HEK293 (cell line): ENCODE measurements around the gene MVD.

ENCODE experiments used
- CTCF ChIA-PET: fragments of 350-600 bp; formaldehyde crosslinking; extraction: SDS; loops from one replicate; lab custom pipeline; 2021; ENCODE audit warnings: antibody characterized with exemption; lab: Yijun Ruan, JAX
- POLR2A ChIA-PET: fragments of 300-600 bp; formaldehyde crosslinking; extraction: SDS; loops from one replicate; lab custom pipeline; 2020; ENCODE audit warnings: antibody characterized with exemption, inconsistent platforms; lab: Yijun Ruan, JAX
- H3K27ac ChIP-seq: fragments of 200-500 bp; sonication (Bioruptor generic); 2 replicates; pipeline ENCODE4 v1.5.1; 2014; ENCODE audit warnings: low read depth, low read length, control low read depth, inconsistent platforms; ENCODE audit errors: extremely low read depth
- H3K36me3 ChIP-seq, 2 experiments: fragments of 200-500 bp in 1 of 2; sonication (Bioruptor generic) in 1 of 2; 1 replicate in 1 of 2; 2 replicates in 1 of 2; pipeline ENCODE4 v1.5.1; 2014 to 2017; ENCODE audit warnings: inconsistent platforms in 2 of 2, low read length in 2 of 2; ENCODE audit not compliant: control insufficient read depth in 2 of 2, insufficient read depth in 1 of 2
- H3K4me1 ChIP-seq: fragments of 200-500 bp; sonication (Bioruptor generic); 2 replicates; pipeline ENCODE4 v1.5.1; 2014; ENCODE audit warnings: mild to moderate bottlenecking, low read length, inconsistent platforms; ENCODE audit not compliant: control insufficient read depth, insufficient read depth
- H3K4me3 ChIP-seq: 2 replicates; pipeline ENCODE4 v1.5.1; 2011; ENCODE audit warnings: low read depth, mild to moderate bottlenecking, control low read depth, low read length, moderate library complexity
- H3K9me3 ChIP-seq: fragments of 200-500 bp; sonication (Bioruptor generic); 2 replicates; pipeline ENCODE4 v1.5.1; 2014; ENCODE audit warnings: low read depth, low read length, inconsistent platforms; ENCODE audit not compliant: control insufficient read depth, insufficient read depth
- BCL11A ChIP-seq: fragments of 450-650 bp; formaldehyde crosslinking; IDR thresholded peaks from 2 replicates; pipeline ENCODE4 v1.5.1; 2016; ENCODE audit warnings: low read depth, missing biosample characterization, missing genetic modification characterization
- GLIS1 ChIP-seq: fragments of 450-650 bp; formaldehyde crosslinking; IDR thresholded peaks from 2 replicates; pipeline ENCODE4 v1.5.1; 2016; ENCODE audit warnings: missing biosample characterization, missing genetic modification characterization
- GLIS2 ChIP-seq: fragments of 450-650 bp; formaldehyde crosslinking; IDR thresholded peaks from 2 replicates; pipeline ENCODE4 v1.5.1; 2016; ENCODE audit warnings: missing biosample characterization, missing genetic modification characterization
- HOXD13 ChIP-seq: sonication (generic); formaldehyde crosslinking; IDR thresholded peaks from 2 replicates; pipeline ENCODE4 v1.8.0; 2022; ENCODE audit warnings: missing genetic modification reagents, borderline replicate concordance
- KLF1 ChIP-seq: fragments of 450-650 bp; formaldehyde crosslinking; IDR thresholded peaks from 2 replicates; pipeline ENCODE4 v1.5.1; 2016; ENCODE audit warnings: missing biosample characterization, missing genetic modification characterization
- KLF17 ChIP-seq: fragments of 450-650 bp; formaldehyde crosslinking; IDR thresholded peaks from 2 replicates; pipeline ENCODE4 v1.5.1; 2016; ENCODE audit warnings: missing biosample characterization, missing genetic modification characterization
- KLF9 ChIP-seq: fragments of 450-650 bp; formaldehyde crosslinking; IDR thresholded peaks from 2 replicates; pipeline ENCODE4 v1.5.1; 2016; ENCODE audit warnings: missing biosample characterization, missing genetic modification characterization, low read depth
- PRDM1 ChIP-seq: fragments of 450-650 bp; formaldehyde crosslinking; IDR thresholded peaks from 2 replicates; pipeline ENCODE4; 2016; ENCODE audit warnings: missing biosample characterization, missing genetic modification characterization
- SP2 ChIP-seq: fragments of 450-650 bp; formaldehyde crosslinking; IDR thresholded peaks from 2 replicates; pipeline ENCODE4 v1.5.1; 2016; ENCODE audit warnings: missing biosample characterization, missing genetic modification characterization
- SP3 ChIP-seq: fragments of 450-650 bp; formaldehyde crosslinking; IDR thresholded peaks from 2 replicates; pipeline ENCODE4 v1.5.1; 2016; ENCODE audit warnings: missing biosample characterization, missing genetic modification characterization
- TRIM28 ChIP-seq: IDR thresholded peaks from 2 replicates; pipeline ENCODE4 v1.6.1; 2011; ENCODE audit warnings: low read length, control low read depth, borderline replicate concordance
- ZBTB1 ChIP-seq: fragments of 450-650 bp; formaldehyde crosslinking; IDR thresholded peaks from 2 replicates; pipeline ENCODE4 v1.5.1; 2016; ENCODE audit warnings: missing biosample characterization, missing genetic modification characterization
- ZBTB21 ChIP-seq: fragments of 450-650 bp; formaldehyde crosslinking; IDR thresholded peaks from 2 replicates; pipeline ENCODE4 v1.5.1; 2017; ENCODE audit warnings: missing biosample characterization, missing genetic modification characterization
- ZNF157 ChIP-seq: fragments of 450-650 bp; formaldehyde crosslinking; IDR thresholded peaks from 2 replicates; pipeline ENCODE4 v1.5.1; 2016; ENCODE audit warnings: missing biosample characterization, missing genetic modification characterization
- ZNF174 ChIP-seq: fragments of 450-650 bp; formaldehyde crosslinking; IDR thresholded peaks from 2 replicates; pipeline ENCODE4 v1.5.0; 2017; ENCODE audit warnings: missing biosample characterization, mild to moderate bottlenecking, missing genetic modification characterization
- ZNF221 ChIP-seq: fragments of 450-650 bp; formaldehyde crosslinking; IDR thresholded peaks from 2 replicates; pipeline ENCODE4 v1.5.1; 2017; ENCODE audit warnings: missing biosample characterization, missing genetic modification characterization, borderline replicate concordance
- ZNF416 ChIP-seq: fragments of 450-650 bp; formaldehyde crosslinking; IDR thresholded peaks from 2 replicates; pipeline ENCODE4 v1.5.1; 2016; ENCODE audit warnings: missing biosample characterization, missing genetic modification characterization
- ZNF423 ChIP-seq: fragments of 450-650 bp; formaldehyde crosslinking; IDR thresholded peaks from 2 replicates; pipeline ENCODE4 v1.5.1; 2016; ENCODE audit warnings: missing biosample characterization, missing genetic modification characterization
- ZNF473 ChIP-seq: fragments of 450-650 bp; formaldehyde crosslinking; IDR thresholded peaks from 2 replicates; pipeline ENCODE4 v1.5.1; 2017; ENCODE audit warnings: missing biosample characterization, missing genetic modification characterization
- ZNF501 ChIP-seq: fragments of 450-650 bp; formaldehyde crosslinking; IDR thresholded peaks from 2 replicates; pipeline ENCODE4 v1.5.1; 2016; ENCODE audit warnings: missing biosample characterization, missing genetic modification characterization
- ZNF514 ChIP-seq: fragments of 450-650 bp; formaldehyde crosslinking; IDR thresholded peaks from 2 replicates; pipeline ENCODE4 v1.5.1; 2016; ENCODE audit warnings: missing biosample characterization, missing genetic modification characterization
- ZNF600 ChIP-seq: fragments of 450-650 bp; formaldehyde crosslinking; IDR thresholded peaks from 2 replicates; pipeline ENCODE4 v1.5.1; 2016; ENCODE audit warnings: missing biosample characterization, missing genetic modification characterization
- ZNF645 ChIP-seq: fragments of 450-650 bp; formaldehyde crosslinking; IDR thresholded peaks from 2 replicates; pipeline ENCODE4; 2016; ENCODE audit warnings: missing biosample characterization, missing genetic modification characterization
- ZNF654 ChIP-seq: fragments of 450-650 bp; formaldehyde crosslinking; IDR thresholded peaks from 2 replicates; pipeline ENCODE4 v1.5.1; 2016; ENCODE audit warnings: low read depth, missing biosample characterization, missing genetic modification characterization
- ZNF660 ChIP-seq: fragments of 450-650 bp; IDR thresholded peaks from 2 replicates; pipeline ENCODE4 v1.5.1; 2018; ENCODE audit warnings: missing biosample characterization, mild to moderate bottlenecking, missing genetic modification characterization
- ZNF664 ChIP-seq: fragments of 450-650 bp; formaldehyde crosslinking; IDR thresholded peaks from 2 replicates; pipeline ENCODE4 v1.5.1; 2016; ENCODE audit warnings: missing biosample characterization, missing genetic modification characterization
- ZNF747 ChIP-seq: fragments of 450-650 bp; formaldehyde crosslinking; IDR thresholded peaks from 2 replicates; pipeline ENCODE4 v1.5.1; 2016; ENCODE audit warnings: missing biosample characterization, missing genetic modification characterization
- ZNF830 ChIP-seq: fragments of 450-650 bp; IDR thresholded peaks from 2 replicates; pipeline ENCODE4 v1.5.0; 2018; ENCODE audit warnings: missing biosample characterization, missing genetic modification characterization, low read depth, mild to moderate bottlenecking, moderate library complexity
- ZNF837 ChIP-seq: fragments of 450-650 bp; formaldehyde crosslinking; IDR thresholded peaks from 2 replicates; pipeline ENCODE4 v1.5.1; 2016; ENCODE audit warnings: missing biosample characterization, missing genetic modification characterization
- ZSCAN16 ChIP-seq: fragments of 450-650 bp; formaldehyde crosslinking; IDR thresholded peaks from 2 replicates; pipeline ENCODE4 v1.5.1; 2016; ENCODE audit warnings: missing biosample characterization, missing genetic modification characterization
- TF ChIP-seq, protein P1 (sequence below): fragments of 450-650 bp; formaldehyde crosslinking; IDR thresholded peaks from 2 replicates; pipeline ENCODE4 v1.5.1; 2016; ENCODE audit warnings: missing biosample characterization, missing genetic modification characterization

Gene MVD

GRCh38 chr16:88654363-88655052 is 8.4 kb downstream of the MVD start:
- no peak for TF ChIP-seq ZNF423
- TF ChIP-seq ZNF600, result no peak
- no peak for TF ChIP-seq ZNF514
- TF ChIP-seq KLF17 (tag by site-specific recombination), result no peak
- no peak for TF ChIP-seq ZNF654
- Histone ChIP-seq H3K4me1 (peaks cover 4% of the 10 kb centered on the region; the same call in 1 of the 2 replicates), H3K4me3 (no peak overlapping the region), H3K36me3 (peaks cover 0 to 15% of the 10 kb centered on the region in 2 experiments; a peak in 1 of 3 replicates), H3K9me3 (no peaks in the 10 kb centered on the region), H3K27ac (no peak overlapping the region)
- CTCF ChIA-PET, result interaction anchor here (0.5 to 0.7 kb wide), 2 partner anchors 11 to 191 kb away, joined by 3 read pairs; no protein-coding TSS in a partner anchor
- POLR2A ChIA-PET, result no interaction called here

GRCh38 chr16:88653596-88654362 is 9.1 kb downstream of the MVD start:
- no peak for TF ChIP-seq ZNF664 (tag by site-specific recombination)
- TF ChIP-seq TRIM28, result no peak
- no peak for TF ChIP-seq SP3
- TF ChIP-seq HOXD13 (CRISPR knock-in tag), result no peak
- no peak for TF ChIP-seq KLF9
- no peak for TF ChIP-seq ZNF830 (tag by site-specific recombination)
- no peak for TF ChIP-seq ZNF837 (tag by site-specific recombination)
- TF ChIP-seq ZNF174 (tag by site-specific recombination), result no peak
- no peak for TF ChIP-seq ZBTB1 (tag by site-specific recombination)
- TF ChIP-seq BCL11A (tag by site-specific recombination), result no peak
- no peak for TF ChIP-seq PRDM1 (tag by site-specific recombination)
- TF ChIP-seq ZNF416 (tag by site-specific recombination), result no peak
- no peak for TF ChIP-seq ZNF501 (tag by site-specific recombination)
- no peak for TF ChIP-seq ZNF747 (tag by site-specific recombination)
- no peak for TF ChIP-seq ZNF221 (tag by site-specific recombination)
- no peak for TF ChIP-seq ZSCAN16 (tag by site-specific recombination)
- no peak for TF ChIP-seq ZNF473
- TF ChIP-seq KLF1 (tag by site-specific recombination), result peak; percentile 37
- TF ChIP-seq, protein P1, sequence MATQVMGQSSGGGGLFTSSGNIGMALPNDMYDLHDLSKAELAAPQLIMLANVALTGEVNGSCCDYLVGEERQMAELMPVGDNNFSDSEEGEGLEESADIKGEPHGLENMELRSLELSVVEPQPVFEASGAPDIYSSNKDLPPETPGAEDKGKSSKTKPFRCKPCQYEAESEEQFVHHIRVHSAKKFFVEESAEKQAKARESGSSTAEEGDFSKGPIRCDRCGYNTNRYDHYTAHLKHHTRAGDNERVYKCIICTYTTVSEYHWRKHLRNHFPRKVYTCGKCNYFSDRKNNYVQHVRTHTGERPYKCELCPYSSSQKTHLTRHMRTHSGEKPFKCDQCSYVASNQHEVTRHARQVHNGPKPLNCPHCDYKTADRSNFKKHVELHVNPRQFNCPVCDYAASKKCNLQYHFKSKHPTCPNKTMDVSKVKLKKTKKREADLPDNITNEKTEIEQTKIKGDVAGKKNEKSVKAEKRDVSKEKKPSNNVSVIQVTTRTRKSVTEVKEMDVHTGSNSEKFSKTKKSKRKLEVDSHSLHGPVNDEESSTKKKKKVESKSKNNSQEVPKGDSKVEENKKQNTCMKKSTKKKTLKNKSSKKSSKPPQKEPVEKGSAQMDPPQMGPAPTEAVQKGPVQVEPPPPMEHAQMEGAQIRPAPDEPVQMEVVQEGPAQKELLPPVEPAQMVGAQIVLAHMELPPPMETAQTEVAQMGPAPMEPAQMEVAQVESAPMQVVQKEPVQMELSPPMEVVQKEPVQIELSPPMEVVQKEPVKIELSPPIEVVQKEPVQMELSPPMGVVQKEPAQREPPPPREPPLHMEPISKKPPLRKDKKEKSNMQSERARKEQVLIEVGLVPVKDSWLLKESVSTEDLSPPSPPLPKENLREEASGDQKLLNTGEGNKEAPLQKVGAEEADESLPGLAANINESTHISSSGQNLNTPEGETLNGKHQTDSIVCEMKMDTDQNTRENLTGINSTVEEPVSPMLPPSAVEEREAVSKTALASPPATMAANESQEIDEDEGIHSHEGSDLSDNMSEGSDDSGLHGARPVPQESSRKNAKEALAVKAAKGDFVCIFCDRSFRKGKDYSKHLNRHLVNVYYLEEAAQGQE, result no peak
- peak; percentile 27; the same call in 1 of the 2 replicates for TF ChIP-seq GLIS2 (tag by site-specific recombination)
- TF ChIP-seq ZNF157, result no peak
- TF ChIP-seq ZNF660, result no peak
- peak; percentile 33 for TF ChIP-seq GLIS1 (tag by site-specific recombination)
- TF ChIP-seq ZNF645 (tag by site-specific recombination), result no peak
- no peak for TF ChIP-seq SP2 (tag by site-specific recombination)
- no peak for TF ChIP-seq ZBTB21 (tag by site-specific recombination)
- no peak overlapping the region for H3K4me3 ChIP-seq
- H3K9me3 ChIP-seq, result no peaks in the 10 kb centered on the region
- ChIA-PET POLR2A (no interaction called here), CTCF (no interaction called here)
- no peak overlapping the region for H3K27ac ChIP-seq
- peaks cover 0 to 20% of the 10 kb centered on the region in 2 experiments; a peak in 2 of 3 replicates for H3K36me3 ChIP-seq
- peaks cover 7% of the 10 kb centered on the region; the same call in 1 of the 2 replicates for H3K4me1 ChIP-seq
